ENCODE results near the gene CADPS2.
"Not testable (repeated sequence)": the region's sequence is repeated elsewhere in the genome, so short reads cannot be mapped to it uniquely, and the experiment has no call there.

The CADPS2 gene

GRCh38 chr7:122643250-122643649, 243.0 kb downstream of the CADPS2 start:
- ATAC-seq (ENCODE audit: low read depth) (no peak), DNase-seq (ENCODE audit: low spot score) (no peak)
- no peaks in the 10 kb centered on the region for H3K36me3 ChIP-seq (ENCODE audit: low read depth)
- no peak overlapping the region for H3K27ac ChIP-seq (ENCODE audit: poor library complexity, severe bottlenecking)
- no peaks in the 10 kb centered on the region for H3K4me1 ChIP-seq (ENCODE audit: insufficient read depth, poor library complexity, severe bottlenecking)
- H3K9me3 ChIP-seq (ENCODE audit: severe bottlenecking), result no peaks in the 10 kb centered on the region
- no peak overlapping the region for H3K4me3 ChIP-seq (ENCODE audit: severe bottlenecking)
- H3K27me3 ChIP-seq (ENCODE audit: insufficient read depth, poor library complexity, severe bottlenecking), result no peaks in the 10 kb centered on the region
- TF ChIP-seq CTCF (IDR thresholded peaks at IDR 0.05; ENCODE audit: poor library complexity, severe bottlenecking), result no peak

- Histone ChIP-seq H3K36me3 (ENCODE audit: low read depth) (no peaks in the 10 kb centered on the region), H3K4me1 (ENCODE audit: insufficient read depth, poor library complexity, severe bottlenecking) (no peaks in the 10 kb centered on the region), H3K27ac (ENCODE audit: poor library complexity, severe bottlenecking) (no peak overlapping the region), H3K27me3 (ENCODE audit: insufficient read depth, poor library complexity, severe bottlenecking) (no peaks in the 10 kb centered on the region), H3K9me3 (ENCODE audit: severe bottlenecking) (no peaks in the 10 kb centered on the region), H3K4me3 (ENCODE audit: severe bottlenecking) (no peak overlapping the region)
- TF ChIP-seq CTCF (IDR thresholded peaks at IDR 0.05; ENCODE audit: poor library complexity, severe bottlenecking), result no peak
- DNase-seq (ENCODE audit: low spot score), result no peak
- no peak for ATAC-seq (ENCODE audit: low read depth)
Measured at GRCh38 chr7:122638459-122638858, 247.8 kb downstream of the CADPS2 start.

GRCh38 chr7:122637784-122638183, 248.5 kb downstream of the CADPS2 start:
- Histone ChIP-seq H3K36me3 (ENCODE audit: low read depth) (no peaks in the 10 kb centered on the region), H3K4me1 (ENCODE audit: insufficient read depth, poor library complexity, severe bottlenecking) (no peaks in the 10 kb centered on the region), H3K4me3 (ENCODE audit: severe bottlenecking) (no peak overlapping the region), H3K27ac (ENCODE audit: poor library complexity, severe bottlenecking) (no peak overlapping the region), H3K9me3 (ENCODE audit: severe bottlenecking) (no peaks in the 10 kb centered on the region), H3K27me3 (ENCODE audit: insufficient read depth, poor library complexity, severe bottlenecking) (no peaks in the 10 kb centered on the region)
- ATAC-seq (ENCODE audit: low read depth), result no peak
- no peak for TF ChIP-seq CTCF (IDR thresholded peaks at IDR 0.05; ENCODE audit: poor library complexity, severe bottlenecking)
- no peak for DNase-seq (ENCODE audit: low spot score)

- H3K9me3 ChIP-seq (ENCODE audit: severe bottlenecking); H3K27me3 ChIP-seq (ENCODE audit: insufficient read depth, poor library complexity, severe bottlenecking); DNase-seq (ENCODE audit: low spot score); H3K27ac ChIP-seq (ENCODE audit: poor library complexity, severe bottlenecking); ATAC-seq (ENCODE audit: low read depth); H3K4me3 ChIP-seq (ENCODE audit: severe bottlenecking); H3K36me3 ChIP-seq (ENCODE audit: low read depth); H3K4me1 ChIP-seq (ENCODE audit: insufficient read depth, poor library complexity, severe bottlenecking): not testable (repeated sequence)
Measured at GRCh38 chr7:122635481-122635880, 250.8 kb downstream of the CADPS2 start.

- no peak for DNase-seq (ENCODE audit: low spot score)
- no peak for TF ChIP-seq CTCF (IDR thresholded peaks at IDR 0.05; ENCODE audit: poor library complexity, severe bottlenecking)
- no peak overlapping the region for H3K4me3 ChIP-seq (ENCODE audit: severe bottlenecking)
- H3K9me3 ChIP-seq (ENCODE audit: severe bottlenecking), result no peaks in the 10 kb centered on the region
- no peaks in the 10 kb centered on the region for H3K4me1 ChIP-seq (ENCODE audit: insufficient read depth, poor library complexity, severe bottlenecking)
- no peak overlapping the region for H3K27ac ChIP-seq (ENCODE audit: poor library complexity, severe bottlenecking)
- H3K27me3 ChIP-seq (ENCODE audit: insufficient read depth, poor library complexity, severe bottlenecking), result no peaks in the 10 kb centered on the region
- ATAC-seq (ENCODE audit: low read depth), result no peak
- H3K36me3 ChIP-seq (ENCODE audit: low read depth), result no peaks in the 10 kb centered on the region
Measured at GRCh38 chr7:122633472-122633871, 252.8 kb downstream of the CADPS2 start.
